ENCODE measurements around the gene TMEM202.
"Not testable (repeated sequence)": the region's sequence is repeated elsewhere in the genome, so short reads cannot be mapped to it uniquely, and the experiment has no call there.

Gene TMEM202

DNA sequence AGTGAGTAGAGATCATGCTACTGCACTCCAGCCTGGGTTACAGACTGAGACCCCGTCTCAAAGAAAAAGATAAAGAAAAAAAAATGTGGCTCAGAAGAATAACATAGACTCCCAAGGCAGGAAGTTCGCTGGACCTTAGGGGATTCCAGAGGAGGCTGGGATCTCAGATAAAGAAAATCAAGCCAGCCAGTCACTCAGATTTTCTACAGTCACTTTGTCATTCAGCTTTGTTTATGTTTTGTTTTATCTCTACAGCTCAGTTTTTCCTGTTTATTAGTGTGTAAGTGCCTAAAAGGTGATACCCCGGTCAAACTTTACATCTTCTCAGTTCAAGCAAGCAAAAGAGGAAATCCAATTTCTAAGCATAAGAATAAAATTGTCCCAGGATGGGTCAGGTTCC is 6.3 kb downstream of the TMEM202 start:
- DNase-seq (ENCODE audit: low spot score) = no peak

DNA sequence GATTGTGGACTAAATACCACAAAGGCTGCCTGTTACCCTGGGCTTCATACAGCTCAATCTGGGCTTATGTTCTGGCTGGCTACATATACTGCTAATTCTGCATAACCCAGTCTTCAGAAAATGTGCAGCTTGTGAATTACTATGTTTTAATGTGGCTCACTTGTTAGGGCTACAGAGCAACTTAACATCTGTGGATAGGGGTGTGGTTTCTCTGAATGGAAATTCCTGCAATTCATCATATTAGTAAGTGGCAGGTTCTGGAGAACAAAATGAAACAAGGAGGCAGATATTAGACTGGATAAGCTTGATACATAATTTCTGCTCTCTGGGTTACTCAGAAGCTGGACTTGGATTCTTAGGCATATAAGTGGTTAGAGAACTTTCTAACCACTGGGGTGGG is 6.7 kb downstream of the TMEM202 start:
- no peak for DNase-seq (ENCODE audit: low spot score)

DNA sequence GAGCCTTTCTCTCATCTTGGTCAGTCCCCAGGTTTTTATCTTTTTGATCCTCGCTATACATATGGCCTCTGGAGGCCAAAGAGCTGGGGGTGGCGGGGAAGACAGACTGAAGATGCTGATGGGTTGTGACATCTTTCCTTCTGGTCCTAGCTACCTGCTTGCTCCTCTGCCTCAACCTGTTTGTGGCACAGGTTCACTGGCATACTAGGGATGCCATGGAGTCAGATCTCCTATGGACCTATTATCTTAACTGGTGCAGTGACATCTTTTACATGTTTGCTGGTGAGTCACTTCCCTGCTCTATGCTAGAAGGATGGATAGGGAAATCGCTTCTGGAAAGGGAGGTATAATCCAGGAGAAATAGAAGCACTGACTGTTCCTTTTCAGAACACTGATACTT is 8.8 kb downstream of the TMEM202 start:
- DNase-seq (ENCODE audit: low spot score) = no peak

DNA sequence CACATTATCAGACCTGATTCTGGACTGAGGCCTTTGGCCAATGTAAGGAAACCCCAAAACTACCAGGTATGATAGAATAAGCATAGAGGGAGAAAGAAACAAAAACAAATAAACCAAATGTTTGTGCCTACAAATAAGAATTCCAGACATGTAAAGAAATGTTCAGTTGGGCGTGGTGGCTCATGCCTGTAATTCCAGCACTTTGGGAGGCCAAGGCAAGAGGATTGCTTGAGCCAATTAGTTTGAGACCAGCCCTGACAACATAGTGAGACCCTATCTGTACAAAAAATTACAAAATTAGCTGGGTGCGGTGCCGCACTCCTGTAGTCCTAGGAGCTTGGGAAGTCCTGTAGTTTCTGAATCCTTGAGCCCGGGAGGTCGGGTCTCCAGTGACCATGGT is 13.0 kb downstream of the TMEM202 start:
- no peak for DNase-seq (ENCODE audit: low spot score)

DNA sequence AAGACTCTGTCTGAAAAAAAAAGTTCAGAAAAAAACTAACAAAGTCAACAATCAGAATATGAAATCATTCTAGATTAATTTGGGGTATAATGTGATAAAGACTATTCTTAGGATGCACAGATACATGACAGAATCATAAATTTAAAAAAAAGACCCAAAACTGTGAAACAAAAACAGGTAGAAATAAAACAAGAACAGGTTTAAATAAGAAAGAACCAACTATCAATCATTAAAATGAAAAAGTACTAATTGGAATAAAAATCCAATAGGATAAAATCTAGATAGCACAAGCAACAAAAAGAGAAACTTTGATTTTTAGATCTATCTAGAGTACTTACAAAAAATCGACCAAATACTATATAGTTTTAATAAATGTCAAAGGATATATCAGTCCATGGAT is 13.4 kb downstream of the TMEM202 start:
- no peak for DNase-seq (ENCODE audit: low spot score)

DNA sequence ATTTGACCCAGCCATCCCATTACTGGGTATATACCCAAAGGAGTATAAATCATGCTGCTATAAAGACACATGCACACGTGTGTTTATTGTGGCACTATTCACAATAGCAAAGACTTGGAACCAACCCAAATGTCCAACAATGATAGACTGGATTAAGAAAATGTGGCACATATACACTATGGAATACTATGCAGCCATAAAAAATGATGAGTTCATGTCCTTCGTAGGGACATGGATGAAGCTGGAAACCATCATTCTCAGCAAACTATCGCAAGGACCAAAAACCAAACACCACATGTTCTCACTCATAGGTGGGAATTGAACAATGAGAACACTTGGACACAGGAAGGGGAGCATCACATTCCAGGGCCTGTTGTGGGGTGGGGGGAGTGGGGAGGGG is 15.2 kb downstream of the TMEM202 start:
- not testable (repeated sequence) for DNase-seq (ENCODE audit: low spot score)

DNA sequence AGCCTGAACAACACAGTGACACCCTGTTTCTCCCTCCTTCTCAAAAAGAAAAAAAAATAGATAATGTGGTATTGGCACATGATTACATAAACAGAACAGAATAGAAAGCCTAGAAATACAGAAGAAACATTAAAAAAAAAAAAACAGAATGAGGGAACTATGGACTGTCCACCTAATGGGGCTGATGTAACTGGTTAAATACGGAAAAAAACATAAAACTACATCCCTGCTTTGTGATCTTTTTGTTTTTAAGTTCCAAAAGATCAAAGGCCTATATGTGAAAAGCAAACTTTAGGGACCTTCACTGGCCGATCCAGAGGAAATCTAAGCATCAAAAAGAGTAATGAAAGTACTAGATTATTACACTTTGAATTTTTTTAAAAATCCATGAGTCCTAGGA is 17.2 kb downstream of the TMEM202 start:
- DNase-seq (ENCODE audit: low spot score) = no peak

DNA sequence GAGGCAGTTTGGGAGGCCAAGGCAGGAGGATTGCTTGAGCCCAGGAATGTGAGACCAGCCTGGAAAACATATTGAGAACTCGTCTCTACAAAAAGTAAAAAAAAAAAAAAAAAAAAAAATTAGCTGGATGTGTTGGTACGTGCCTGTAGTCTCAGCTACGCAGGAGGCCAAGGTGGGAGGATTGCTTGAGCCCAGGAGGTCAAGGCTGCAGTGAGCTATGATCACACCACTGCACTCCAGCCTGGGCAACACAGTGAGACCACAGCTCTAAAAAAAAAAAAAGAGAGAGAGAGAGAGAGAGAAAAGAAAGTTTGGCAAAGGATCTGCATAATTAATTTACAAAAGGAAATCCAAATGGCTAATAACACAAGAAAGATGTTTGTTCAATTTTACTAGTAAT is 21.7 kb downstream of the TMEM202 start:
- not testable (repeated sequence) for DNase-seq (ENCODE audit: low spot score)

DNA sequence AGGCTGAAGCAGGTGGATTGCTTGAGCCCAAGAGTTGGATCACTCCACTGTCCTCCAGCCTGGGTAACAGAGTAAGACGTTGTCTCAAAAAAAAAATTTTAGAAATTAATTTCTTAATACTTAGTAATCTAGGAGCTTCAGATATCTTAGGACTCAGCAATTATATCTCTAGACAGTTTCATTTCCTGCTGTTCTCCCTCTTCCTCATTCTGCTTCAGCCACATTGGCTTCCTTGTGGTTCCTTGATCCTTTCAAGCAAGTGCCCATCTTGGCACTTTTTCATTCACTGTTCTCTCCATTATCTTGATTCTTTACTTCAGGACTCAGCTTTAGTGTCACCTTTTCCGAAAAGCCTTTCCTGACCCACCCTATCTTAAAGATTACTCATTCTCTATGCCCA is 22.5 kb downstream of the TMEM202 start:
- no peak for DNase-seq (ENCODE audit: low spot score)

DNA sequence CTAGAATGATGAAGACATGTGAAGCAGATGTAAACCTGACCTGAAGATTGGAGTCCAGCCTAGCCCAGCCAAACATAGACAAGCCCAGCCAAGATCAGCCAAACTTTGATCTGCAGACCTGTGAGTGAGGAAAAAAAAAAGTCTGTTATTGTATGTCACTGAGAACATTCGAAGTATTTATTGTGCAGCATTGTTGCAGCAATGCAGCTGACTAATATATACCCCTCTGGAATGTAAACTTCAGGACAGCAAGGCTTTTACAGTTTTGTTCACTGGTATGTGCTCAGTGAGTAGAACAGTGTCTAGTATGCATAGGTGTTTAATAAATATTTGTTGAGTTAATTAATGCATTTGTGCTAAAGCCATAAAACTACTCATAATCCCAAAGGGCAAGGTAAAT is 23.4 kb downstream of the TMEM202 start:
- no peak for DNase-seq (ENCODE audit: low spot score)

DNA sequence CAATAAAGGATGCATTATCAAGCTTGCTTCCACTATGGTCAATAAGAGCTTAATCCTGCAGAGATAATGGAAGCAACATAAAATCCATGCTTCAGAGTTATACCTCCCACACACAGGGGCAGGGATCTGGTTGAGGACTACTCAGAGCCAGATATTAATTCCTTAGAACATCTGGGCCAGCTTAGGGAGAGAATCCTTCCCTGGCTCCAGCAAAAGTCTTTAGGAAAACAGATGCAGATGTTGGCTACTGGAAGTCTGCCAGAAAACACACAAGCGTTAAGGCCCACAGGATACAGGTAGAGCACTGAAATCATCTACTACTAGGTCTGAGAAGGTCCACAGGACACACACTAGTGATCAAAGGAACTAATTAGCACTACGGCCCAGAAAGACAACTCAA is 25.2 kb downstream of the TMEM202 start:
- DNase-seq (ENCODE audit: low spot score) = no peak

DNA sequence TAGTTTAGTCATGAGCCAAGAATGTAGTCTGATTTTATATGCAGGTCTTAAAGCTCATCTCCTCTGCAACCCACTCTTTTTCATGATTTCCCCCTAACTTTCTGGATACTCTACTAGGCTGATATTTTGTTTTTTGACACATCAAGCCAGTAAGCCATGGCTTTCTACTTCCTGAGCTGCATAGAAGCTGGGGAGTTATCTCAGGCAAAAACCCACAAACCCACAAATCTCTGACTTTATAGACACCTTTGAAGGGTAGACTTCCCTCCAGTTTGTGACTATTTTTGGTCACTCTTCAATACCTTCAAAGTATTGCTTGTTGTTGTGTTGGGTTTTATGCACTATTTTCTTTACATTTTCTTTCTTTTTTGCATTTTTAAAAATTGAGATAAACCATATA is 28.6 kb downstream of the TMEM202 start:
- no peak for DNase-seq (ENCODE audit: low spot score)

DNA sequence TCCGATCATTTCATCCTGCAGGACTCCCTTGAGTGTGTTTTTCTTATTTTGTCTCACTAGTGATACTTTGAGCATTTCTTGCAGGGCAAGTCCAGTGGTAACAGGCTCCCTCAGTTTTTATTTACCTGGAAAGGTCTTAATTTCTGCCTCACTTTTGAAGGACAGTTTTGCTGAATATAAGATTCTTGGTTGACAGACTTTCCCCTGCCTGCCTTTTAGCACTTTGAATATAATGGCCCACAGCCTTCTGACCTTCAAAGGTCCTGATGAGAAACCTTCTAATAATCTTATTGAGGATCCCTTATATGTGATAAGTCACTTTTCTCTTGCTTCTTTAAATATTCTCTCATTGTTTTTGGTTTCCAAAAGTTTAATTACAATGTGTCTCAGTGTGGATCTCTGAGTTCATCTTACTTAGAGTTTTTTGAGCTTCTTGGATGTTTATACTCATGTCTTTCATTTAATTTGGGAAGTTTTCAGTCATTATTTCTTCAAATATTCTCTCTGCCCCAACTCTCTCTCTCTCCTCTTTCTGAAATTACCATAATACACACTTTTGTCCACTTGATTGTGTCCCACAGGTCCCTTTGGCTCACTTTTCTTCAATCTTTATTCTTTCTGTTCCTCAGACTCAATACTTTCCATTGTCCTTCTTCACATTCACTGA is 39.7 kb downstream of the TMEM202 start:
- DNase-seq (ENCODE audit: low spot score) = no peak

DNA sequence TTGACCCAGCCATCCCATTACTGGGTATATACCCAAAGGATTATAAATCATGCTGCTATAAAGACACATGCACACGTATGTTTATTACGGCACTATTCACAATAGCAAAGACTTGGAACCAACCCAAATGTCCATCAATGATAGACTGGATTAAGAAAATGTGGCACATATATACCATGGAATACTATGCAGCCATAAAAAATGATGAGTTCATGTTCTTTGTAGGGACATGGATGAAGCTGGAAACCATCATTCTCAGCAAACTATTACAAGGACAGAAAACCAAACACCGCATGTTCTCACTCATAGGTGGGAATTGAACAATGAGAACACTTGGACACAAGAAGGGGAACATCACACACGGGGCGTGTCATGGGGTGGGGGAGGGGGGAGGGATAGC is 44.7 kb downstream of the TMEM202 start:
- DNase-seq (ENCODE audit: low spot score) = not testable (repeated sequence)

DNA sequence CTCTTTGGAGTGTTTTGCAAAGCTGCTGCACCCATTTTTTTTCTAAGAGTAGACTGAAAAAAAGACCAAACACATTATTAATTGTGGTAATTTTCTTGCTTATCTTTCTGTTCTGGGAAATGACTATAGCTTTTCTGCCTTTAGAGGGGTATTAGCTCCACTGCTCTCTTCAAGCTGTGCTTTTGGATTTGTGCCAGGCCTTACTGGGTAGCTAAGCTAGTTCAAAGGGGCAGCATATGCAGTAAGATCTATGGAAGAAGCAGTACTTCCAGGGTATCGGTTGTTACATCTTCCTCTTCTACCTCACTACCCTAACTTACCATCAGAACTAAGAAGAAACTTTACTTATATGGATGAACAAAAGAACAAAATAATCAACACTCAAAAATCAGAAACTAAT is 47.3 kb downstream of the TMEM202 start:
- no peak for DNase-seq (ENCODE audit: low spot score)

DNA sequence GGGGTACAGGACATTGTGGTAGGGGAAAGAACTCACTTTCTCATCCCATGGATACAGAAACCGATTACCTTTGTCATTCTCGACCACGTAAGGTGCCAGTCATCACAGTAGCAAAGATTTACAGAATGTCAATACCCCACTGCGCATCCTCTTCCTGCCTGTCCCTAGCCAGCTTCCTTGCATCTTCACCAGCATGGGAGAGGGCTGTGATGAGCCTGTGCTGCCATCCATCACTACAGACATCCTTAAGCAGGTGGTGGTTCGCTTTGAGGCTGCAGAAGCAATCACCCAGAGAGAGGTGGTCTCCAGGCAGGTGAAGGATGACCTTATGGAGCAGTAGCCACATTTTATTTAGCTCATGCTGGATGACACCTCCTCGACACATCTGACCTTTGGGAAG is 52.7 kb downstream of the TMEM202 start:
- no peak for DNase-seq (ENCODE audit: low spot score)

DNA sequence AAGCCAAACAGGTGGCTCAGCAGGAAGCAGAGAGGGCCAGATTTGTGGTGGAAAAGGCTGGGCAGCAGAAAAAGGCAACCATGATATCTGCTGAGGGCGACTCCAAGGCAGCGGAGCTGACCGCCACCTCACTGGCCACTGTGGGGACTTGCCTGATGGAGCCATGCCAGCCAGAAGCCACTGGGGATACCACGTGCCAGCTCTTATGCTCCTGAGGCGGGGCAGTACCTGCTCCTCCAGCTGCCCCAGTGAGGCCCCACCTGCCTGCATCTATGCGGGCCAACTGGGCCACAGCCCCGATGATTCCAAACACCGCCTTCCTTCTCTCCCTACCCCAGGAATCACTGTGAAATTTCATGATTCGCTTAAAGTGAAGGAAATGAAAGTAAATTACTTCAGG is 53.1 kb downstream of the TMEM202 start:
- DNase-seq (ENCODE audit: low spot score) = no peak

DNA sequence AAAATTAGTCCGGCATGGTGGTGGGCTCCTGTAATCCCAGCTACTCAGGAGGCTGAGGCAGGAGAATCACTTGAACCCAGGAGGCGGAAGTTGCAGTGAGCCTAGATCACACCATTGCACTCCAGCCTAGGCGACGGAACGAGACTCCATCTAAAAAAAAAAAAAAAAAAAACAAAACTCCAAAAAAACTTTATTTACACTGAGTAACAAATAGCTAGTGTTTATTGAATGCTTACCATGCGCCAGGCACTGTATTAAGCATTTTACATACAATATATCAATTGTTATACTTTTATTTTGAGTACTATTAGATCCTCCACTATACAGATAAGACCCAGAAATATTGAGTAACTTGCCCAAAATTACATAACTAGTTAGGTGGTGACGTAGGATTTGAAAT is 58.6 kb downstream of the TMEM202 start:
- no peak for DNase-seq (ENCODE audit: low spot score)

All from CD4-positive, alpha-beta T cell treated with Interleukin-15 for 4 hours (primary cell).